Measurements from ENCODE around the gene FAF2.

The FAF2 gene

GRCh38 chr5:176503496-176503895 lies 55.3 kb downstream of the FAF2 start:
- no peak for TF ChIP-seq CTCF (IDR thresholded peaks at IDR 0.05)

- TF ChIP-seq CTCF (IDR thresholded peaks at IDR 0.05): no peak
These were observed 59.7 kb downstream of the FAF2 start for GRCh38 chr5:176507911-176508310.

- no peak for TF ChIP-seq CTCF (IDR thresholded peaks at IDR 0.05)
These were observed 60.4 kb downstream of the FAF2 start for GRCh38 chr5:176508603-176509002.

GRCh38 chr5:176513788-176514187 lies 65.6 kb downstream of the FAF2 start:
- TF ChIP-seq CTCF (IDR thresholded peaks at IDR 0.05): no peak

- TF ChIP-seq CTCF (IDR thresholded peaks at IDR 0.05): no peak
These were observed 66.2 kb downstream of the FAF2 start for GRCh38 chr5:176514244-176514950.

GRCh38 chr5:176515396-176515795 lies 67.2 kb downstream of the FAF2 start:
- TF ChIP-seq CTCF (IDR thresholded peaks at IDR 0.05): no peak

- no peak for TF ChIP-seq CTCF (IDR thresholded peaks at IDR 0.05)
These were observed 69.0 kb downstream of the FAF2 start for GRCh38 chr5:176517053-176517661.

Measured in LNCAP (cell line).